Osteocyte (in vitro differentiated cells): ENCODE results near the gene CMTM7. TPM values are rescaled to one million over a fixed set of nuclear protein-coding genes. Genes with fewer than 3 reads are reported as not detected.

Experiments used
- DNase-seq: peaks from one replicate; pipeline ENCODE4 v3.0.0; 2021; ENCODE audit warnings: mixed read lengths; ENCODE audit not compliant: unreplicated experiment; ENCODE audit errors: extremely low spot score
- H3K27ac Mint-ChIP-seq: one replicate; pipeline ENCODE4 v1.8.0; 2021; ENCODE audit warnings: mild to moderate bottlenecking, mixed read lengths; ENCODE audit not compliant: unreplicated experiment
- H3K27me3 Mint-ChIP-seq: one replicate; pipeline ENCODE4 v1.8.0; 2021; ENCODE audit warnings: mixed read lengths; ENCODE audit not compliant: unreplicated experiment
- H3K36me3 Mint-ChIP-seq: one replicate; pipeline ENCODE4 v1.8.0; 2021; ENCODE audit warnings: mixed read lengths; ENCODE audit not compliant: unreplicated experiment
- H3K4me1 Mint-ChIP-seq: one replicate; pipeline ENCODE4 v1.8.0; 2021; ENCODE audit warnings: mixed read lengths; ENCODE audit not compliant: unreplicated experiment
- H3K4me3 Mint-ChIP-seq: one replicate; pipeline ENCODE4 v1.8.0; 2021; ENCODE audit warnings: mild to moderate bottlenecking, moderate library complexity, mixed read lengths; ENCODE audit not compliant: unreplicated experiment
- H3K9me3 Mint-ChIP-seq: one replicate; pipeline ENCODE4 v1.8.0; 2021; ENCODE audit warnings: mixed read lengths; ENCODE audit not compliant: unreplicated experiment
- total RNA-seq: library from RNA; stranded (reverse); gene quantifications from 2 replicates; pipeline ENCODE4 v1.2.1, GENCODE V29; 2021
- TF ChIP-seq, protein P1 (sequence below): fragments of 200-600 bp; sonication (generic); IDR thresholded peaks from 2 replicates; pipeline ENCODE4 v1.5.0; 2021; ENCODE audit warnings: antibody characterized with exemption, mild to moderate bottlenecking, moderate library complexity

CMTM7 gene
- total RNA-seq, 1 donor from 2014 or later, result 17.8 TPM

DNA sequence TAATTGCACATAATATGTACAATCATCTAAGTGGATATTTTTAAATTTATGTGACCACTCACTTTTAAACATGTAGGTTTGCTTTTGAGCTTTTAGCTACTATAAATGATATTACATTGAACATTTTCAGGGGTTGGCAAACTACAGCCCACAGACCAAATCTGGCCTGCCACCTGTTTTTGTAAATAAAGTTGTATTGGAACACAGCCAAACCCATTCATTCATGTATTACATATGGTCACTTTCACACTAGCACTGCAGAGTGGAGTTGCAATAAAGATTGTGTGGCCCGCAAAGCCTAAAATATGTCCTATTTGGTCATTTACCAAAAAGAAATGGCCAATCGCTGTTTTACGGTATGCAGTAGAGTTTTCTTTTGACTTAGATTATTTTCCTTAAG is 21.2 kb downstream of the CMTM7 start:
- TF ChIP-seq, protein P1, sequence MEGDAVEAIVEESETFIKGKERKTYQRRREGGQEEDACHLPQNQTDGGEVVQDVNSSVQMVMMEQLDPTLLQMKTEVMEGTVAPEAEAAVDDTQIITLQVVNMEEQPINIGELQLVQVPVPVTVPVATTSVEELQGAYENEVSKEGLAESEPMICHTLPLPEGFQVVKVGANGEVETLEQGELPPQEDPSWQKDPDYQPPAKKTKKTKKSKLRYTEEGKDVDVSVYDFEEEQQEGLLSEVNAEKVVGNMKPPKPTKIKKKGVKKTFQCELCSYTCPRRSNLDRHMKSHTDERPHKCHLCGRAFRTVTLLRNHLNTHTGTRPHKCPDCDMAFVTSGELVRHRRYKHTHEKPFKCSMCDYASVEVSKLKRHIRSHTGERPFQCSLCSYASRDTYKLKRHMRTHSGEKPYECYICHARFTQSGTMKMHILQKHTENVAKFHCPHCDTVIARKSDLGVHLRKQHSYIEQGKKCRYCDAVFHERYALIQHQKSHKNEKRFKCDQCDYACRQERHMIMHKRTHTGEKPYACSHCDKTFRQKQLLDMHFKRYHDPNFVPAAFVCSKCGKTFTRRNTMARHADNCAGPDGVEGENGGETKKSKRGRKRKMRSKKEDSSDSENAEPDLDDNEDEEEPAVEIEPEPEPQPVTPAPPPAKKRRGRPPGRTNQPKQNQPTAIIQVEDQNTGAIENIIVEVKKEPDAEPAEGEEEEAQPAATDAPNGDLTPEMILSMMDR, result no peak
- Mint-ChIP-seq H3K27me3 (no peaks in the 10 kb centered on the region), H3K9me3 (no peaks in the 10 kb centered on the region), H3K4me3 (no peak overlapping the region), H3K36me3 (peaks cover under 1% of the 10 kb centered on the region), H3K27ac (no peak overlapping the region), H3K4me1 (peaks cover 20% of the 10 kb centered on the region)
- no peak for DNase-seq

DNA sequence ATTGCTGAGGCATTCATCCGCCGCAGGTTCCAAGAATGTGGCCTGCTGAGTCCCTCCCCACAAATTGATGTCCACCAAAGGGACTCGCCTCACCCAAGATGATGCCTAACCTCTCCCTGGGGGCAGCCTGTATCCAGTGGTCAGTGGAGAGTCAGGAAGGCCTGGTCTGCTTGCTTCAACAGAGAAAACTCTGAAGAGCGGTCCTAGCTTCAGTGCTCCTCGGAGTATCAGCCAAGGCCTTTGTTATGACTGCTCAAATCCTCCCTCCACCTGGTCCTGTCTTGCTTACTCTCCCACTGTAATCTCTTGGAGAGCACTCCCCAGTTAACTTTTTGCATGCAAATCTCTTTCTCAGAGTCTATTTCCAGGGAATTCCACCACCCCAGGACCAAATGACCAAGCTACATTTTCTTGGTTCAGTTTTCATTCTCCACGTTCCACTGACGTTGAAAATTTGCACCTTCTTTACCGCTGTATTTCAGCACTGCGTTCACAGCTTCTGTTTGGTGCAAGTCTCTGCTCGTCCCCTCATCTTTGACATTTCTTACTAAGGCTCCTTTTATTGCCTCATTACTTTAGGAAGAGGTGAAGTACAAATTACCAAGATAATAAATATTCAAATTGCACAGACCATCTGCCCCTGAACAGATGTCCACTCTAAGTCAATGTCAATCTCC is 22.3 kb downstream of the CMTM7 start:
- Mint-ChIP-seq H3K4me1 (peaks cover 26% of the 10 kb centered on the region), H3K27me3 (no peaks in the 10 kb centered on the region), H3K4me3 (no peak overlapping the region), H3K9me3 (no peaks in the 10 kb centered on the region), H3K36me3 (no peaks in the 10 kb centered on the region), H3K27ac (no peak overlapping the region)
- TF ChIP-seq, protein P1, result no peak
- DNase-seq, result no peak

DNA sequence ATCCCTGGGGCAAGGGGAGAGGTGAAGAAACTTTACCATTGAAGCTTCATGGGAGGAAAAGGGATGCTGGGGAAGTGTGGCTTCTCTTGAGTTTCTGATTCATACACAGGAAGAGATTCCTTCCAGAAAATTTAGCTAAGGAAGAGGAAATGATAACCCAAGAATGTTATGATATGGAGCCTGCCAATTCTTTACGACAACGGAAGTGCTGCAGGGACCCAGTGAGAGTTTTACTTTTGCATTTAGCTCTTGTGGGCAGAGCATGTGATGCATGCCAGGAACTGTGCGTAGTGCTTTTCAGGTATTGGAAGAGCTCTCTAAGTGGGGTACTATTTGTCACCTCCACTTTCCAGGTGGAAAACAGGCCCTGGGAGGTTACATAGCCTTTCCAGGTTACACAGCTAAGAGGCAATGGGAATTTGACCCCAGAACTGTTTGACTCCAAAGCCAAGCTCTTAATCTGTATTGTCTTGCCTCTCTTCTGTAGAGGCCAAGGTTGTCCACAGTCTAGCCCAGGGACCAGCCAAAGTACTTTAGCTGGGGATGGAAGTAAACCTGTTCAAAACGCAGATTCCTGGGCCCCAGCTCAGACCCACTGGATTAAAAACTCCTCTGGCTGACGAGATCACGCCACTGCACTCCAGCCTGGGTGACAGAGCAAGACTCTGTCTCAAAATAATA is 23.0 kb downstream of the CMTM7 start:
- Mint-ChIP-seq H3K36me3 (no peaks in the 10 kb centered on the region), H3K27me3 (no peaks in the 10 kb centered on the region), H3K4me1 (peaks cover 29% of the 10 kb centered on the region), H3K9me3 (no peaks in the 10 kb centered on the region), H3K27ac (no peak overlapping the region), H3K4me3 (no peak overlapping the region)
- TF ChIP-seq, protein P1, result no peak
- DNase-seq, result no peak

DNA sequence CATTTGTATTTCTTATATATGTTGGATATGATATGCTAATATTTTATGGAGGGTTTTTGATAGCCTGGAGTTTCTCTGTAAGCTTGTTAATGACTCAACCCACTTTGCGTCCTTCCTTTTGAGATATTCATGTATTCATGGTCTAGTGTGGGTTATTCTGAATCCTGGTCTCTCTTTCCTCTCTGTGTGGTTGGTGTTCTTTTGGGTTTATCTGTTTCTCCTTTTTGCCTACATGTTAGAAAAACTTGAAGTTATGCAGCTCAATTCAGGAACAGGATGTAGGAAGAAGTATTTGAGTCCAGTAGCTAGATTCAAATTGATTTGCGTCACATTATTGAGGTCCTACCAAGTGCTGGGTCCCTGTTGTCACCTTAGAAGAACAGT is 28.1 kb downstream of the CMTM7 start:
- Mint-ChIP-seq H3K9me3 (no peaks in the 10 kb centered on the region), H3K27ac (peak overlapping the region; percentile 8), H3K4me3 (no peak overlapping the region), H3K36me3 (peaks cover 2% of the 10 kb centered on the region), H3K27me3 (no peaks in the 10 kb centered on the region), H3K4me1 (peaks cover 56% of the 10 kb centered on the region)
- TF ChIP-seq, protein P1, result no peak
- DNase-seq, result no peak
